Mononuclear cell (primary cell): ENCODE data around the gene DYSF. TPM values are rescaled to one million over a fixed set of nuclear protein-coding genes. Genes with fewer than 3 reads are reported as not detected.

Experiments
- H3K27me3 ChIP-seq: 2 replicates; pipeline ENCODE4 v1.6.0; 2011; ENCODE audit warnings: low read length, control low read depth; ENCODE audit not compliant: insufficient read depth
- H3K4me1 ChIP-seq: 2 replicates; pipeline ENCODE4 v1.5.1; 2011; ENCODE audit warnings: mild to moderate bottlenecking, low read length, control low read depth; ENCODE audit not compliant: insufficient read depth
- H3K4me3 ChIP-seq: 2 replicates; pipeline ENCODE4 v1.5.1; 2011; ENCODE audit warnings: mild to moderate bottlenecking, low read length, moderate library complexity
- H3K9me3 ChIP-seq: 2 replicates; pipeline ENCODE4 v1.5.1; 2011; ENCODE audit warnings: low read depth, mild to moderate bottlenecking, control low read depth, low read length
- total RNA-seq: library from RNA; depleted of rRNA; stranded (reverse); fragments of >200 nt; gene quantifications from one replicate; pipeline ENCODE4 v1.2.3, GENCODE V29; 2012

The DYSF gene
- total RNA-seq, 1 donor: 13.3 TPM

- no peaks in the 10 kb centered on the region for H3K27me3 ChIP-seq
- no peak overlapping the region for H3K4me3 ChIP-seq
- no peaks in the 10 kb centered on the region for H3K4me1 ChIP-seq
- H3K9me3 ChIP-seq: no peaks in the 10 kb centered on the region
These were observed 150.7 kb downstream of the DYSF start for GRCh38 chr2:71603851-71604725.

GRCh38 chr2:71604726-71605120 is 151.4 kb downstream of the DYSF start:
- H3K4me3 ChIP-seq: no peak overlapping the region
- no peaks in the 10 kb centered on the region for H3K4me1 ChIP-seq
- H3K9me3 ChIP-seq: no peaks in the 10 kb centered on the region
- no peaks in the 10 kb centered on the region for H3K27me3 ChIP-seq

- H3K4me1 ChIP-seq: no peaks in the 10 kb centered on the region
- H3K9me3 ChIP-seq: no peaks in the 10 kb centered on the region
- no peaks in the 10 kb centered on the region for H3K27me3 ChIP-seq
- H3K4me3 ChIP-seq: no peak overlapping the region
These were observed 151.8 kb downstream of the DYSF start for GRCh38 chr2:71605173-71605641.

GRCh38 chr2:71605781-71606241 is 152.4 kb downstream of the DYSF start:
- Histone ChIP-seq H3K27me3 (no peaks in the 10 kb centered on the region), H3K4me1 (no peaks in the 10 kb centered on the region), H3K9me3 (no peaks in the 10 kb centered on the region), H3K4me3 (no peak overlapping the region)

- H3K4me1 ChIP-seq: no peaks in the 10 kb centered on the region
- no peaks in the 10 kb centered on the region for H3K9me3 ChIP-seq
- H3K27me3 ChIP-seq: no peaks in the 10 kb centered on the region
- no peak overlapping the region for H3K4me3 ChIP-seq
These were observed 152.9 kb downstream of the DYSF start for GRCh38 chr2:71606244-71606643.

- no peaks in the 10 kb centered on the region for H3K4me1 ChIP-seq
- no peaks in the 10 kb centered on the region for H3K27me3 ChIP-seq
- H3K9me3 ChIP-seq: no peaks in the 10 kb centered on the region
- H3K4me3 ChIP-seq: no peak overlapping the region
These were observed 154.0 kb downstream of the DYSF start for GRCh38 chr2:71607151-71607889.

- Histone ChIP-seq H3K27me3 (no peaks in the 10 kb centered on the region), H3K9me3 (no peaks in the 10 kb centered on the region), H3K4me3 (no peak overlapping the region), H3K4me1 (no peaks in the 10 kb centered on the region)
These were observed 154.7 kb downstream of the DYSF start for GRCh38 chr2:71608034-71608433.

GRCh38 chr2:71608441-71608840 is 155.1 kb downstream of the DYSF start:
- H3K4me1 ChIP-seq: no peaks in the 10 kb centered on the region
- no peak overlapping the region for H3K4me3 ChIP-seq
- no peaks in the 10 kb centered on the region for H3K9me3 ChIP-seq
- H3K27me3 ChIP-seq: no peaks in the 10 kb centered on the region

- H3K9me3 ChIP-seq: no peaks in the 10 kb centered on the region
- no peak overlapping the region for H3K4me3 ChIP-seq
- H3K27me3 ChIP-seq: no peaks in the 10 kb centered on the region
- H3K4me1 ChIP-seq: no peaks in the 10 kb centered on the region
These were observed 155.7 kb downstream of the DYSF start for GRCh38 chr2:71609029-71609428.

- no peaks in the 10 kb centered on the region for H3K9me3 ChIP-seq
- no peaks in the 10 kb centered on the region for H3K4me1 ChIP-seq
- H3K27me3 ChIP-seq: no peaks in the 10 kb centered on the region
- no peak overlapping the region for H3K4me3 ChIP-seq
These were observed 156.1 kb downstream of the DYSF start for GRCh38 chr2:71609441-71609840.

- no peak overlapping the region for H3K4me3 ChIP-seq
- H3K4me1 ChIP-seq: no peaks in the 10 kb centered on the region
- no peaks in the 10 kb centered on the region for H3K27me3 ChIP-seq
- no peaks in the 10 kb centered on the region for H3K9me3 ChIP-seq
These were observed 156.6 kb downstream of the DYSF start for GRCh38 chr2:71609958-71610357.

GRCh38 chr2:71610671-71611070 is 157.3 kb downstream of the DYSF start:
- no peaks in the 10 kb centered on the region for H3K9me3 ChIP-seq
- no peaks in the 10 kb centered on the region for H3K4me1 ChIP-seq
- H3K27me3 ChIP-seq: no peaks in the 10 kb centered on the region
- no peak overlapping the region for H3K4me3 ChIP-seq

GRCh38 chr2:71611247-71611646 is 157.9 kb downstream of the DYSF start:
- Histone ChIP-seq H3K27me3 (no peaks in the 10 kb centered on the region), H3K4me3 (no peak overlapping the region), H3K9me3 (no peaks in the 10 kb centered on the region), H3K4me1 (no peaks in the 10 kb centered on the region)

- no peaks in the 10 kb centered on the region for H3K4me1 ChIP-seq
- no peak overlapping the region for H3K4me3 ChIP-seq
- H3K27me3 ChIP-seq: no peaks in the 10 kb centered on the region
- H3K9me3 ChIP-seq: no peaks in the 10 kb centered on the region
These were observed 158.6 kb downstream of the DYSF start for GRCh38 chr2:71611781-71612527.
